HG03064 (cell line): Measurements from ENCODE around the gene VAV3.
"Not testable (repeated sequence)": the region's sequence is repeated elsewhere in the genome, so short reads cannot be mapped to it uniquely, and the experiment has no call there.

Experiments used
- ATAC-seq: cut with Tn5 transposase; IDR thresholded peaks from one replicate; pipeline ENCODE4 v1.9.1; 2021; ENCODE audit warnings: low read depth; ENCODE audit not compliant: unreplicated experiment

VAV3 gene

DNA sequence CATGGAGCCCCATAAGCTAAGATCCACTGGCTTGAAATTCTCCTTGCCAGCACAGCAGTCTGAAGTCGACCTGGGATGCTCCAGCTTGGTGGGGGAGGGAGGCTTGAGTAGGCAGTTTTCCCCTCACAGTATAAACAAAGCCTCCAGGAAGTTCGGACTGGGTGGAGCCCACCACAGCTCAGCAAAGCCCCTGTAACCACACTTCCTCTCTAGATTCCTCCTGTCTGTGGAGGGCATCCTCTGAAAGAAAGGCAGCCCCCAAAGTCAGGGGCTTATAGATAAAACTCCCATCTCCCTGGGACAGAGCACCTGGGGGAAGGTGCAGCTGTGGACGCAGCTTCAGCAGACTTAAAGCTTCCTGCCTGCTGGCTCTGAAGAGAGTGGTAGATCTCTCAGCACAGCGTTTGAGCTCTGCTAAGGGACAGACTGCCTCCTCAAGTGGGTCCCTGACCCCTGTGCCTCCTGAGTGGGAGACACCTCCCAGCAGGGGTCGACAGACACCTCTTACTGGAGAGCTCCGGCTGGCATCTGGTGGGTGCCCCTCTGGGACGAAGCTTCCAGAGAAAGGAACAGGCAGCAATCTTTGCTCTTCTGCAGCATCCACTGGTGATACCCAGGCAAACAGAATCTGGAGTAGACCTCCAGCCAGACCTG, 120.3 kb downstream of the VAV3 start:
- not testable (repeated sequence) for ATAC-seq

DNA sequence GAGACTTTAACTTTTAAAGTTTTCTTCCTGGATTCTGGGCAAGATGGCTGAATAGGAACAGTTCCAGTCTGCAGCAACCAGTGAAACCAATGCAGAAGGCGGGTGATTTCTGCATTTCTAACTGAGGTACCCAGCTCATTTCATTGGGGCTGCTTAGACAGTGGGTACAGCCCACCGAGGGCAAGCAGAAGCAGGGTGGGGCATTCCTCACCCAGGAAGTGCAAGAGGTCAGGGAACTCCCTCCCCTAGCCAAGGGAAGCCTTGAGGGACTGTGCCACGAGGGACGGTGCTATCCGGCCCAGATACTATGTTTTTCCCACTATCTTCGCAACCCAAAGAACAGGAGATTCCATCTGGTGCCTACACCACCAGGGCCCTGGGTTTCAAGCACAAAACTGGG, 121.0 kb downstream of the VAV3 start:
- no peak for ATAC-seq

DNA sequence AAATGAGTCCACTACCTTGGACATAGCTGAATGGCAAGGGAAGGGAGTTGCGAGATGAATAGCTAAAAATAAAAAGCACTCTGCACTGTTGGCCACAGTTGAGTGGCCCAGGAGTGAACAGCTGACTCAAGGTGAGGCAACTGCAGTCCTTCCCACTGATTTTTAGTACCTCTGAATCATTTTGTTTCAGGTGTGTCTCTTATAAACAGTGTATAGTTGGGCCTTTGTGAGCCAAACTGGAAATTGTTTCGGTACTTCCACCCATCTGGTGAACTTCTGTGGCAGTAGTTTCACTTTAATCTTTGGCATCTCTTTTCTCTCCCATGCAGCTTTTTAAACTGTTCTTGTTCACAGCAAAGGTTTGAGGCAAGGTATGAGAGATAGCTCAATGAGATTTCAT, 122.7 kb downstream of the VAV3 start:
- ATAC-seq: no peak

DNA sequence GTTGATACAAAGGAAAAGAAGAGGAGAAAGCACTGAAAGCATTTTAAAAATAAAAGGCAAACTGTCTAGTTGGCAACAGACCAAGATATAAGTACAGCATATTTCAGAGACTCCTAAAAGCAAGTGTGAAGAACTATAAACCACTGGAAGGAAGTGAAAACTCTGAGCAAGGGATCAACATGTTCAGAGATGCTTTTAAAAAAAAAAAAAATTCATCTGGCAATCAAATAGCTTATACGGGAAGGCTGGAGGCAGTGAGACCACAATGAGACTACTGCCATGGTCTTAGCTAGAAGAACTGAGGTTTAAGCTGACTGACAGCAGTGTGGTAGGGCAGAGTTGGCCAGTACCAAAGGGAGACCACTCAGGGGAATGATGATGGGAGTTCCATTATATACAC, 124.3 kb downstream of the VAV3 start:
- ATAC-seq: no peak

DNA sequence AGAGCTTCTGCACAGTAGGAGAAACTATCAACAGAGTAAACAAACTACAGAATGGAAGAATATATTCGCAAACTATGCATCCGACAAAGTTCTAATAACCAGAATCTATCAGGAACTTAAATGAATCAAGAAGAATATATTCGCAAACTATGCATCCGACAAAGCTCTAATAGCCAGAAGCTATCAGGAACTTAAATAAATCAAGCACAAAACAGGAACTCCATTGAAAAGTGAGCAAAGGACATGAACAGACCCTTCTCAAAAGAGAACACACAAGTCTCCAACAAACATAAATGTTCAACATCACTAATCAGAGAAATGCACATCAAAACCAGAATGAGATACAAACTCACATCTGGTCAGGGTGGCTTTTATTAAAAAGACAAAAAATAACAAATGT, 126.9 kb downstream of the VAV3 start:
- no peak for ATAC-seq

DNA sequence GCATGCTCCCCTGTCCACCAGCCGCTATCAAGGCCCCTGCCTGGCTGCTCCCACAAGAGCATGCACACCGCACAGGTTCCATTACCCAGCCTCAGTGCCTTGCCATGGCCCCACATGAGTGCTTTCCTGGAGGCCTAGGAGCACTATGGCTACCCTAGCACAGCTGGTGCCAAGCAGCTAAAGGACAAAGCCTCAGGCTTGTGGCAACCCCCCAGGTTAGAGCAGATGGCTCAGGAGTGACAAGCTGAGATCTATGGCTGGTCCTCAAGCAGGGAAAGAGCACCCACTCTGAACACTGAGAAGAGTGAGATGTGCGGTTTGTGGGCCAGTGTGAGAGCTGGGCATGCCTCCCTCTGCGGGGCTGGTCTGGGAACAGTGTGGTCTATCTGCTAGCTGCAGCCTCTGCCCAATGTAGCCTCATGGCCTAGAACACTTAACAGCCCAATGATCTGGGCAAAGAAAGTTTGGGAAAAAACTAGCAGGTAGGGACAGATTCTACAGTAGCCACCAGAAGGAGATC, 129.8 kb downstream of the VAV3 start:
- no peak for ATAC-seq

DNA sequence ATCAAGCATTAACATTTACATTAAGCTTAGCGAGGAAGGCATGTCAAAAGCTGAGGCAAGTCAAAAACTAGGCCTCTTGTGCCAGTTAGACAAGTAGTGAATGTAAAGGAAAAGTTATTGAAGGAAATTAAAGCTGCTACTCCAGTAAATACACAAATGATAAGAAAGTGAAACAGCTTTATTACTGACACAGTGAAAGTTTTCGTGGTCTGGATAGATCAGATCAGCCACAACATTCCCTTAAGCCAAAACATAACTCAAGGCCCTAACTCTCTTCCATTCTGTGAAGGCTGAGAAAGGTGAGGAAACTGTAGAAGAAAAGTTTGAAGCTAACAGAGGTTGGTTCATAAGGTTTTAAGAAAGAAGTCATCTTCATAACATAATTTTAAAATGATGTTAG, 131.9 kb downstream of the VAV3 start:
- ATAC-seq: no peak

DNA sequence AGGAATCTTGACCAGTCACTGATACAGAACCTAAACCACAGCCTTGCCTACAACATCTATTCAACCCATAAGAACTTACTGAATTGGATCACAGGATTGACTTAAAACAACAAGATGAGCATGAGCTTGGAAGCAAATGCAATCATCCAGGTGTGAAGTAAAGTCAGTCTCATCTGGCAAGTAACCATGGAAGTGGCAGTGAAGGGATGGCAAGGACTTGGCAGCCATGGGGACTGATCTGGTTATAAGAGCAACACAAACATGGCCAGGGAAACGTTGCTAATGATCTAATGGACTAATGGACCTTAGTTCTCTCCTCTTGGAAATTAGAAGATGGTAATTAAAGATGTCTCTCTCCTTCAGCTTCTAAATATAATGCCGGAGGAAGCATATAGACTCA, 133.1 kb downstream of the VAV3 start:
- ATAC-seq: no peak

DNA sequence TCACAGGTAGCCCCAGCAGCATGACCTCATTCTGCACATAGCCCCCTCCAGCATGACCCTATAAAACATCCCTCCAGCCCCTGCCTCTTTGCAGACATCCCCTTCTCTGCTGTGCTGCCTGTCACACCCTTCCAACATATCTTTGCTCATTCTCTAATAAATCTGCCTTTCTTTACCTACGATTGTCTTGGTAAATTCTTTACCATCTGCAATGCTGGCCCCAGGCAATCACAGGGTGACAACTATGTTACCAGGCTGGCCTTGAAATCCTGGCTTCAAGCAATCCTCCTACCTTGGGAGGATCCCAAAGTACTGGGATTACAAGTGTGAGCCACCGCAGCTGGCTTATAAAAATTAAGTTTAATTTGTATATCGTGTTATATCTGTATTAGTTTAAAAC, 134.5 kb downstream of the VAV3 start:
- ATAC-seq: no peak

DNA sequence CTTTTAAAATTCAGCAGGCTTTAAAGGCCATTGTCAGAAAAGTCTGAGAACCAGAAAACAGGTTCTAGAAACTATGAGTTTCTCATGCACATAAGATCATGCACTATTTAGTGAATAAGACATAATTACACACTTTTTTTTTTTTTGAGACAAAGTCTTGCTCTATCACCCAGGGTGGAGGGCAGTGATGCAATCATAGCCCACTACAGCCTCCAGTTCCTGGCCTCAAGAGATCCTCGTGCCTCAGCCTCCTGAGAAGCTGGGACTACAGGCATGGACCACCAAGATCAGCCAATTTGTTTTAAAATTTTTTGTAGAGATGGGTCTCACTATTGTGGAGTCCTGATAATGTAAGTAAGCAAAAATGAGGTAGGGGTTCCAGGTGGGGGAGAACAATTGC, 134.9 kb downstream of the VAV3 start:
- no peak for ATAC-seq

DNA sequence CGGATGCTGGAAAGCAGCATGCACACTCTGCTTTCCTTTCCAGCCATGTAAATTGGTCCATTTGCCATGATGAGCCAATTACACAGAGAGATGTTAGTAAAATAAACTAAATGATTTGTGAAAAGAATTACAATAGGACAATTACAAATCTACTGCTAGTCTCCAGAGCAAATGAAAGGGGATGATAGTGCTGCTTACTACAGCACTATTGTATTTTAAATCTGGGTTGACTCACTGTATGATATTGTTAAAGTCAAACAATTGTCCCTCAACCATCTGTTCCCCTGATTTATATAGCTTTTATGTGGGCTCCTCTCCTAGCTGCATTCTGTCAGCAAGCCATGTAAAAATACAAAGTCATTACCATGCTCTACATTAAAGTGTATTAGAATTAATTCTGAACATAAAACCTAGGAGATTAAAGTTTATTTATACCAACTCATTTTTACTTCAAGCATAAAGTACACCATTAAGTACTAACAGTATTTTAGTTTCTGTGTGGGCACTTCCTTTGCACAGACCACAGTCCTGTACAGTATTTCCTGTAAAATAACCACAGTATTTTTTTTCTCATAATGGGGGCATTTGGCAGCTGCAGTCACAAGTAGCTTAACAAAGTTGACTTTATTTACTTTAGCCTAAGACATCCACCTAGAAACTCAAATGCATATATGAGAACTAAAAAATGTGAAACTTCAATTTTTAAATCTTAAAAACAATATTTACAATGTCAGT, 135.8 kb downstream of the VAV3 start:
- no peak for ATAC-seq

DNA sequence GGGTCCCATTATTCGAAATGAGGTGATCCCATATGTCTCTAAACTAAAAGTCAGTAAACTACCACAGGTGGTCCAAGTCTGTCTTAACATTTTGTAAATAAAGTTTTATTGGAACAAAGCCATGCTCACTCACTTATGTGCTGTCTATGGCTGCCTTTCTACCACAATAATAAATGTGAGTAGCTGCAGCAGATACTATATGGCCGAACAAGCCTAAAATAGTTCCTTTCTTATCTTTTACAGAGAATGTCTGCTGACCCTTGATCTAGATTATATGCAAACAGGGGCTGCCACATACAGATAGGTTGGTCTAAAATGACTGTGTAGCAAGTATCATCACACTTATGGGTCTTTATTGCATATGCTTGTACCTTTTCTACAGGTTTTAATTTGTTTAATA, 140.0 kb downstream of the VAV3 start:
- ATAC-seq: no peak

DNA sequence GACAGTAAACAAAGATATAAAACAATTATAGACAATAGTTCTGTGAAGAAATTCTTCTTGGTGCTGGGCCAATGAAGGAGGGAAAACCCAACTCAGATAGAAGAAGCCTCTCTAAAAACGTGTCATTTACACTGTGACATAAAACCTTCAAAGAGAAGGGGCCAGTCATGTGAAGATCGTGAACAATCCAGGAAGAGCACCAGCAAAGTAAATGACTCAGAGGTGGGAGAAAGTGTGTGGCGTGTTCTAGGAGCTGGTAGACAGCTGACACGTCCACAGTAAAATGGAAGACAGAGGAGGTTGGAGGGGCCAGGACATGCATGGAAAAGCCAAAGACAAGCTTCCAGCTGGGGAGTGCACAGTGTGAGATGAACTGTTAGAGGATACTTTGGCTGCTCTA, 143.6 kb downstream of the VAV3 start:
- no peak for ATAC-seq

DNA sequence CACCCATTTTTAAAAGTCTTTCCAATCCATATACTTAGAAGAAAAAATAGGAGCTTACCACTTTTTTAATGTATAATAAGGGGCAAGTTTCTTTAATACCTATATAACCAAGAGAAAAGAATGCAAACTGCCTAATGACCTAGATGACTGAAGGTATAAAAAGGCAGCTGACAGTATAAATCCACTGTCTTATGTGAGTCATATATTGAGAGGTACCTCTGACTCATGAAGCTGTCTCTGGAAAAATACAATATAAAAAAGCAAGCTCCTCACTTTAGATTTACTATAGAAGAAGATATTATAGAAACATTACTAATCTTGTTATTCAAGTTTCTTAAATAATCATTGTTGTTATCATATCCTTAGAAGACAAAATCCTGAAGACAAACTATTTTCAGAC, 144.2 kb downstream of the VAV3 start:
- ATAC-seq: no peak

DNA sequence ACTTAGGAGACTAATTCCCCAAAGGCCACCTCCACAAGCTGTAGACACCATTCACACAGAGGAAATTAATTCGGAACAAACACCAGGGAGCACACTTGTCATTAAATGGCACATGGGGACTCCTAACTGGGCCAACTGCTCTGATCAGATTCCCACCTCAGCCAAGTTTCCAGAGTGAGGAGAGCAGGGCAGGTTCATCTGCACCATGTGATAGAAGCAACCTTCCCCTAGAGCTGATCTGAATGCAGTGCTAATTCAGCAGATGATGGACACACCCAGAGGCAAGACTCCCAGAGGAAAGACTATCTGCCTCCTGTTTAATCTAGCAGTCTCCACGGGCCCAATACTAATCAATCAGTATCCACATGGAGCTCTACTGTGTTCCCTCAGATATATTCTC, 147.0 kb downstream of the VAV3 start:
- no peak for ATAC-seq

DNA sequence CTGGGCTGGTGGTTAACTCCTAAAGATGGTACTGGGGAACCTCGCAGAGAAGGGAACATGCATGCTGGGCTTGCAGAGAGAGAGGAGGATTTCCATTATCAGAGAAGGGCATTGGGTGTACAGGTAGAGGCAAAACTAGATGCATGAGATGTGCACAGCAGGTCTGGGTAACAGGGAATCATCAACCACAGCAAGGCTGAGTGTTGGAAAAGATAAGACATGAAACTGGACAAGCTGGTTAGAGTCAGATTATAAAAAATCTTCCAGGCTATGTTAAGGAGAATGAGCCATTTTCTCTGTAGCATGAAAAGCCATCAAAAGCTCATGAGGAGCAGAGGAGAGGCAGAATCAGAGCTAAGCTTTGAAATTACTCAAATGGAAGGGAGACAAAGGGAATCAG, 147.8 kb downstream of the VAV3 start:
- ATAC-seq: no peak

DNA sequence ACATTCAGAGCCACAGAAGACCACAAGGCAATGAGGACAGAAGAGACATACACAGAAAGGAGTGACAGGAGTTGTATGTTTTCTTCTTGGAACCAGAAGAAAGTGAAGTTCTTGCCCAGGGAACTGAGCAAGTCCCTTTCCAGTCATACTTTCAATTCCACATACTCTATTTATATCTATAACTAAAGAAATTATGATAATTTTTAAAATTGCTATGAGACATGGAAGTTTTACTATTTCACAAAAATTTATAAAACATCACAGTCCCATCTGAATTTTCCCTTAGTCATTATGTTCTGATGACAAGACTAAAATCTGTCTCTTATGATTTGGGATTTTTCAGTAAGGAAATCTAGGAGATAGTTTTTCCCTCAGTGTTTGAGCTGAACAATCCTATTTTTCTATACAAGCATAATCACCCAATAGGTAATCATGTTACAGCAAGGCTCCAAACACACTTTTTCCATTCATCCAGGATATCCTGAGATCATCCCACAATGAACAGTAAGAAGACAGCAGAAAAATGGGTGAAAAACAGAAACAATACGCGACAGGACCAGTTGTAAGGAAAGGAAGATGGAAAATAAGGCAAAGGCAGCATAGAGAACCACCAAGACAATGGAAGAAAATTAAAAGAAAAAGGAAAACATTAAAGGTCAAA, 154.6 kb downstream of the VAV3 start:
- ATAC-seq: no peak

DNA sequence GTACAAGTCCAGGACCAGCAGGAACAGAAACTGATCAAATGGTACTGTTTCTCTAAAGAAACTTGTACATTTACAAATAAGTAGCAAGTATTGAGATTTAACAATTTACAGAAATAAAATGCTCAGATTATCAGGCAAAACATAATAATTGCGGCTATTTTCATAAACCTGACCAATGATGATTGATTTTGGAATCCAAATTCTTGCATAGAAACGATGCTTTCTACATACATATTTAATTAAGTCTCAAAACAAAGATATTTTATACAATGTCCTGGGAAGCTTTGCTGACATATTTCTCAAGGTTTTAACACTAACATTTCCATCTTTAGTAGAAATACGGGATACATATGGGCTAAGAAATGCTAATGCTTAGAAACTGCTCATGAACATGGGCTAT, 157.1 kb downstream of the VAV3 start:
- ATAC-seq: no peak

DNA sequence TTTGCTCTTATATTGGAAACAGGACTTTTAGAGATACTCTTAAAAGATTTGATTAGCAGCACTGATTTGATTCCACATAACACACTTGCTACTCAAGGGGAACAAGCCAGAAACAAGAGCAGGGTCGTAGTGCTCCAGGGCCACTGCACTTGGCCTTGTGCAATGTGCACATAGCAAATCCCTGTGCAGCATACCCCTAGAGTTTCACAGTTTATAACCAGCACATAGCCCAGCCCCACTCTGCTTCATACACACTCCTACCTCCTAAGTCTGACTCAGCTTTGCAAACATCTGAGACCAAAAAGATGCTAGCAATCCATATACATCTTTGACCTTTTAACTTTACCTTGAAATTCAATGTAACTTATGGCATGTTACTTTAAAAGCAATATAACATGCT, 157.6 kb downstream of the VAV3 start:
- ATAC-seq: no peak

DNA sequence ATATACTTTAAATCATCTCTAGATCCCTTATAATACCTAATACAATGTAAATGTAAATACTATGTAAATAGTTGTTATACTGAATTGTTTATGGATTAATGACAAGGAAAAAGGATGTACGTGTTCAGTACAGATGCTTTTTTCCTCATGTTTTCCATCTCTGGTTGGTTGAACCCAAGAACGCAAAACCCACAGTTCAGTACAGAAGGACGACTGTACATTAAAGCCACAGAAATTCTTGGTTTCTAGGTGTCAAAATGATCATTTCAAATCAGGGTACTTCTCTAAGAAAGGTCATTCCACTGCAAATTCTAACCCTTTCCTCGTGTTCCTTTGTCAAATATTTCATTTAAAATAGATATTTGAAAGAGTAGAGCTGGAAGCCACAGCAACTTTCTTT, 158.1 kb downstream of the VAV3 start:
- no peak for ATAC-seq

DNA sequence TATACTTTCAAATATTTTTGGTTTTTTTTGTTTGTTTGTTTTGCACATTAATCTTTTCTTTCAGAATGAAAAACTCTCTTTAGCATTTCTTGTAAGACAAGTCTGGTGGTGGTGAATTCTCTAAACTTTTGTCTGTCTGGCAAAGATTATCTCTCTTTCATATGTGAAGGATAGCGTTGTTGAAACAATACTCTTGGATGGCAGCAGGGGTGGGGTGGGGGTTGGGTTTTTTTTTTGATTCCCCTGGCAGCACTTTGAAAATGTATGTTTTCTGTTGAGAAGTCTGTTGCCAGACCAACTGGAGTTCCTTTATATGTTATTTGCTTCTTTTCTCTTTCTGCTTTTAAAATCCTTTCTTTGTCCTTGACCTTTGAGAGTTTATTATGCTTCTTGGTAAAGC, 160.2 kb downstream of the VAV3 start:
- ATAC-seq: no peak

DNA sequence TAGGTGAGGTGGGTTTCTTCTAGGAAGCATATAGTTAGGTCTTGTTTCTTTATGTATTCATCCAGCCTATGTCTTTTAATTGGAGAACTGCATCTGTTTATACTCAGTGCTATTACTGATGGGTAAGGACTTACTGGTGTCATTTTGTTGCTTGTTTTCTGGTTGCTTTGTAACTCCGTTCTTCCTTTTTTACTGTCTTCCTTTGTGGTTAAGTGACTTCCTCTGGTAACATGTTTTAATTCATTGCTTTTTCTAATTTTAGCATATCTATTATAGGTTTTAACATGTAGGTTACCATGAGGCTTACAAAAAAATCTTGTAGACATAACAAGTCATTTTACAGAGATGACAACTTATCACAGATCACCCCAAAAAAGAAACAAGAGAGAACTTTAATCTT, 160.8 kb downstream of the VAV3 start:
- ATAC-seq: no peak
